ENCODE measurements around the gene PSMB5. TPM values are rescaled to one million over a fixed set of nuclear protein-coding genes. Genes with fewer than 3 reads are reported as not detected.
A peak's percentile ranks its signal among the peaks of the same experiment; 100 is the strongest.

PSMB5 gene
- polyA plus RNA-seq, 10 donors: 181 to 282 (median 212) TPM

GRCh38 chr14:22976620-22977433 lies 57.9 kb downstream of the PSMB5 start:
- DNase-seq: peak in 2 of 3 donors; percentile 40 to 64

Other genes starting within 250 kb of the PSMB5 start
- 10 to 100 TPM; 19.5 to 31.4 (median 25.9) TPM for gene SLC7A7, start 219.5 kb downstream of the PSMB5 start, polyA plus RNA-seq (ENCODE audit: insufficient read length in 10 of 10)
- gene MRPL52, start 205.0 kb downstream of the PSMB5 start, polyA plus RNA-seq (ENCODE audit: insufficient read length in 10 of 10): 10 to 100 TPM; 52.4 to 74.3 (median 64.1) TPM
- 100 to 1,000 TPM; 138 to 238 (median 186) TPM for gene MMP14, start 198.3 kb downstream of the PSMB5 start, polyA plus RNA-seq (ENCODE audit: insufficient read length in 10 of 10)
- 10 to 100 TPM; 31.1 to 47.0 (median 41.9) TPM for gene LRP10, start 163.2 kb downstream of the PSMB5 start, polyA plus RNA-seq (ENCODE audit: insufficient read length in 10 of 10)
- gene REM2, start 151.7 kb downstream of the PSMB5 start, polyA plus RNA-seq (ENCODE audit: insufficient read length in 10 of 10): under 1 TPM in 8 of 10 donors, not detected in 2; 0.09 to 0.16 (median 0.13) TPM
- gene RBM23, start 115.8 kb downstream of the PSMB5 start, polyA plus RNA-seq (ENCODE audit: insufficient read length in 10 of 10): 10 to 100 TPM; 49.2 to 64.7 (median 54.2) TPM
- 10 to 100 TPM; 50.8 to 88.7 (median 68.7) TPM for gene PRMT5, start 105.5 kb downstream of the PSMB5 start, polyA plus RNA-seq (ENCODE audit: insufficient read length in 10 of 10)
- gene HAUS4, start 77.8 kb downstream of the PSMB5 start, polyA plus RNA-seq (ENCODE audit: insufficient read length in 10 of 10): 10 to 100 TPM; 28.3 to 43.9 (median 36.7) TPM
- 10 to 100 TPM; 27.1 to 54.6 (median 41.4) TPM for gene AJUBA, start 52.3 kb downstream of the PSMB5 start, polyA plus RNA-seq (ENCODE audit: insufficient read length in 10 of 10)
- gene C14orf93, start 24.8 kb downstream of the PSMB5 start, polyA plus RNA-seq (ENCODE audit: insufficient read length in 10 of 10): 10 to 100 TPM in 6 of 10 donors, 1 to 10 TPM in 4; 8.4 to 13.8 (median 10.5) TPM
- not detected for gene PSMB11, start 7.3 kb upstream of the PSMB5 start, polyA plus RNA-seq (ENCODE audit: insufficient read length in 10 of 10)
- 1 to 10 TPM; 2.8 to 5.5 (median 3.8) TPM for gene CDH24, start 22.6 kb upstream of the PSMB5 start, polyA plus RNA-seq (ENCODE audit: insufficient read length in 10 of 10)
- gene ACIN1, start 60.2 kb upstream of the PSMB5 start, polyA plus RNA-seq (ENCODE audit: insufficient read length in 10 of 10): 100 to 1,000 TPM; 103 to 183 (median 143) TPM
- 10 to 100 TPM; 43.6 to 66.0 (median 52.5) TPM for gene C14orf119, start 60.6 kb upstream of the PSMB5 start, polyA plus RNA-seq (ENCODE audit: insufficient read length in 10 of 10)
- not detected for gene CIROP, start 70.1 kb upstream of the PSMB5 start, polyA plus RNA-seq (ENCODE audit: insufficient read length in 10 of 10)
- gene CEBPE, start 84.4 kb upstream of the PSMB5 start, polyA plus RNA-seq (ENCODE audit: insufficient read length in 10 of 10): under 1 TPM in 6 of 10 donors, not detected in 4; 0.13 to 0.25 (median 0.18) TPM
- 10 to 100 TPM in 2 of 10 donors, 1 to 10 TPM in 8; 3.5 to 15.3 (median 4.0) TPM for gene SLC7A8, start 148.8 kb upstream of the PSMB5 start, polyA plus RNA-seq (ENCODE audit: insufficient read length in 10 of 10)
- gene RNF212B, start 203.0 kb upstream of the PSMB5 start, polyA plus RNA-seq (ENCODE audit: insufficient read length in 10 of 10): under 1 TPM in 3 of 10 donors, not detected in 7; 0.28 to 0.80 (median 0.35) TPM

All from muscle of back (tissue), 11 donors.